ENCODE measurements around the gene OR4F15.

DNA sequence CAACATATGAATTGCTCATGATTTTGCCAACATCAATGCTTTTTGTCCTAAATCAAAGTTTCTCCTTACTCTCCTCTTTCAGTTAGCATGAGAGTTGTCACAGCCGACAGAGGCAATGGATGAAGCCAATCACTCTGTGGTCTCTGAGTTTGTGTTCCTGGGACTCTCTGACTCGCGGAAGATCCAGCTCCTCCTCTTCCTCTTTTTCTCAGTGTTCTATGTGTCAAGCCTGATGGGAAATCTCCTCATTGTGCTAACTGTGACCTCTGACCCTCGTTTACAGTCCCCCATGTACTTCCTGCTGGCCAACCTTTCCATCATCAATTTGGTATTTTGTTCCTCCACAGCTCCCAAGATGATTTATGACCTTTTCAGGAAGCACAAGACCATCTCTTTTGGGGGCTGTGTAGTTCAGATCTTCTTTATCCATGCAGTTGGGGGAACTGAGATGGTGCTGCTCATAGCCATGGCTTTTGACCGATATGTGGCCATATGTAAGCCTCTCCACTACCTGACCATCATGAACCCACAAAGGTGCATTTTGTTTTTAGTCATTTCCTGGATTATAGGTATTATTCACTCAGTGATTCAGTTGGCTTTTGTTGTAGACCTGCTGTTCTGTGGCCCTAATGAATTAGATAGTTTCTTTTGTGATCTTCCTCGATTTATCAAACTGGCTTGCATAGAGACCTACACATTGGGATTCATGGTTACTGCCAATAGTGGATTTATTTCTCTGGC lies 6.2 kb upstream of the OR4F15 start:
- no peak for TF ChIP-seq GATA2 (IDR thresholded peaks at IDR 0.05; ENCODE audit: low read depth, low read length)
- no peak for TF ChIP-seq GATA3 (IDR thresholded peaks at IDR 0.05; ENCODE audit: low read depth, low read length)
